Lung (tissue), 12 donors: Measurements from ENCODE around the gene PRIM2. TPM values are rescaled to one million over a fixed set of nuclear protein-coding genes. Genes with fewer than 3 reads are reported as not detected.
"Not testable (repeated sequence)": the region's sequence is repeated elsewhere in the genome, so short reads cannot be mapped to it uniquely, and the experiment has no call there.

ENCODE experiments used
- ATAC-seq: fragments of 200-7000 bp; cut with Tn5 transposase; one replicate; pipeline ENCODE4 v1.9.1; 2020; ENCODE audit warnings: moderate number of reproducible peaks; ENCODE audit not compliant: insufficient read depth, low FRiP score
- DNase-seq, 3 donors: peaks; one replicate each; pipeline ENCODE4 v3.0.0-alpha.2; 2013 to 2017
- H3K27ac ChIP-seq, 2 donors: one replicate each; pipeline ENCODE4 v1.5.1; 2013; ENCODE audit warnings: mild to moderate bottlenecking in 2 of 2, moderate library complexity in 2 of 2, control low read depth in 1 of 2, inconsistent platforms in 1 of 2, low read depth in 1 of 2, low read length in 1 of 2
- H3K27me3 ChIP-seq, 3 donors: one replicate each; pipeline ENCODE4 v1.5.1; 2013; ENCODE audit warnings: low read length in 2 of 3; ENCODE audit not compliant: control insufficient read depth in 3 of 3, insufficient read depth in 3 of 3
- H3K36me3 ChIP-seq, 4 donors: one replicate each; pipeline ENCODE4 v1.5.1; 2013; ENCODE audit warnings: low read length in 4 of 4, mild to moderate bottlenecking in 1 of 4, moderate library complexity in 1 of 4; ENCODE audit not compliant: control insufficient read depth in 4 of 4, insufficient read depth in 4 of 4
- H3K4me1 ChIP-seq, 5 donors: one replicate each; pipeline ENCODE4 v1.5.1; 2013; ENCODE audit warnings: low read length in 5 of 5, mild to moderate bottlenecking in 2 of 5, moderate library complexity in 1 of 5; ENCODE audit not compliant: control insufficient read depth in 5 of 5, insufficient read depth in 5 of 5
- H3K4me3 ChIP-seq: one replicate; pipeline ENCODE4 v1.5.1; 2013; ENCODE audit warnings: mild to moderate bottlenecking, control low read depth, moderate library complexity
- H3K9ac ChIP-seq, 2 donors: one replicate each; pipeline ENCODE4 v1.5.1; 2013; ENCODE audit warnings: low read length in 2 of 2, control low read depth in 1 of 2; ENCODE audit not compliant: insufficient read depth in 1 of 2
- H3K9me3 ChIP-seq, 4 donors: one replicate each; pipeline ENCODE4 v1.5.1; 2013; ENCODE audit warnings: low read length in 3 of 4, mild to moderate bottlenecking in 1 of 4, moderate library complexity in 1 of 4; ENCODE audit not compliant: control insufficient read depth in 4 of 4, insufficient read depth in 3 of 4
- WGBS, 2 donors: extraction: QIAGEN DNeasy Blood & Tissue Kit; methylation state at CpG; one replicate each; pipeline ENCODE4 v1.1.7; 2013; 5-methylcytosine and 5-hydroxymethylcytosine counted together
- polyA plus RNA-seq, 2 donors: library from polyadenylated mRNA; stranded (reverse); fragments of 200-250 nt; gene quantifications; one replicate each; pipeline ENCODE4 v1.2.1, GENCODE V29; 2013
- total RNA-seq, 2 donors: library from RNA; depleted of rRNA in 1 of 2; stranded (reverse); fragments of >200 nt in 1 of 2; gene quantifications; one replicate each; pipeline ENCODE4 v1.2.1, GENCODE V29; 2014 to 2021
- TF ChIP-seq, protein P1 (sequence below): IDR thresholded peaks from 2 replicates; pipeline ENCODE4 v1.5.1; 2012; ENCODE audit warnings: mild to moderate bottlenecking; ENCODE audit errors: control extremely low read depth, extremely low read depth
- donor health status: control.
- donor health status: control.
- donor health status: Bipolar disorder and iron deficiency.
- donor health status: healthy.
- donor health status: DM: yes; HTN: yes; CAD: no.

The PRIM2 gene
- total and polyA plus RNA-seq, 4 donors = 4.0 to 21.8 (median 6.6) TPM

DNA sequence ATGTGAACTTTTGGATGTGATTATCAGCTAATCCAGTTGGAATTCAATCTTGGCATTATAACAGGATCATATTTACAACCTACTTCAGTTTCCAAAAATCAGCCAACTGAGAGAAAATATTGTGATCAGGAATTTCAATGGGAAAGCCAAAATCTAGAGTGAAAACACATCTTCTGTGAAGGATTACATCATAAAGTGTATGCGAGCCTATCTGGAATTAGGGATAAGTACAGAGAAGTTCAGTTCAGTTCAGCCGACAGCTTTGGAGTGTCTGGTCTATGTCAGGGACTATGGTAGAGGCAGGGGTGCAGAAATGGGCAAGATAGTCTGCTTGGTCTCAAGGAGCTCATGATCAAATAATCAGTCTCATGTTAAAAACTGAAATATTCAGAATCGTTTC, 12.3 kb upstream of the PRIM2 start:
- ATAC-seq = no peak
- Histone ChIP-seq H3K4me3 (no peak overlapping the region), H3K9me3 (no peaks in the 10 kb centered on the region), H3K4me1 (peaks cover 0 to 31% (median 2%) of the 10 kb centered on the region in 5 donors), H3K36me3 (no peaks in the 10 kb centered on the region), H3K27me3 (no peaks in the 10 kb centered on the region), H3K27ac (no peak overlapping the region), H3K9ac (no peak overlapping the region)
- TF ChIP-seq, protein P1, sequence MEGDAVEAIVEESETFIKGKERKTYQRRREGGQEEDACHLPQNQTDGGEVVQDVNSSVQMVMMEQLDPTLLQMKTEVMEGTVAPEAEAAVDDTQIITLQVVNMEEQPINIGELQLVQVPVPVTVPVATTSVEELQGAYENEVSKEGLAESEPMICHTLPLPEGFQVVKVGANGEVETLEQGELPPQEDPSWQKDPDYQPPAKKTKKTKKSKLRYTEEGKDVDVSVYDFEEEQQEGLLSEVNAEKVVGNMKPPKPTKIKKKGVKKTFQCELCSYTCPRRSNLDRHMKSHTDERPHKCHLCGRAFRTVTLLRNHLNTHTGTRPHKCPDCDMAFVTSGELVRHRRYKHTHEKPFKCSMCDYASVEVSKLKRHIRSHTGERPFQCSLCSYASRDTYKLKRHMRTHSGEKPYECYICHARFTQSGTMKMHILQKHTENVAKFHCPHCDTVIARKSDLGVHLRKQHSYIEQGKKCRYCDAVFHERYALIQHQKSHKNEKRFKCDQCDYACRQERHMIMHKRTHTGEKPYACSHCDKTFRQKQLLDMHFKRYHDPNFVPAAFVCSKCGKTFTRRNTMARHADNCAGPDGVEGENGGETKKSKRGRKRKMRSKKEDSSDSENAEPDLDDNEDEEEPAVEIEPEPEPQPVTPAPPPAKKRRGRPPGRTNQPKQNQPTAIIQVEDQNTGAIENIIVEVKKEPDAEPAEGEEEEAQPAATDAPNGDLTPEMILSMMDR = no peak
- no peak for DNase-seq
- whole genome bisulfite sequencing, 2 donors = 64 to 86% methylated on average over 3 of the region's 3 CpGs

- Histone ChIP-seq H3K36me3 (no peaks in the 10 kb centered on the region), H3K9ac (no peak overlapping the region), H3K4me1 (peaks cover 0 to 31% (median 2%) of the 10 kb centered on the region in 5 donors), H3K27ac (no peak overlapping the region), H3K4me3 (no peak overlapping the region), H3K9me3 (no peaks in the 10 kb centered on the region), H3K27me3 (no peaks in the 10 kb centered on the region)
- TF ChIP-seq, protein P1 = no peak
- ATAC-seq (no peak), DNase-seq (no peak)
- 79 to 89% methylated on average over 2 of the region's 2 CpGs for WGBS, 2 donors
Measured at GRCh38 chr6:57305761-57306160, 11.7 kb upstream of the PRIM2 start.

DNA sequence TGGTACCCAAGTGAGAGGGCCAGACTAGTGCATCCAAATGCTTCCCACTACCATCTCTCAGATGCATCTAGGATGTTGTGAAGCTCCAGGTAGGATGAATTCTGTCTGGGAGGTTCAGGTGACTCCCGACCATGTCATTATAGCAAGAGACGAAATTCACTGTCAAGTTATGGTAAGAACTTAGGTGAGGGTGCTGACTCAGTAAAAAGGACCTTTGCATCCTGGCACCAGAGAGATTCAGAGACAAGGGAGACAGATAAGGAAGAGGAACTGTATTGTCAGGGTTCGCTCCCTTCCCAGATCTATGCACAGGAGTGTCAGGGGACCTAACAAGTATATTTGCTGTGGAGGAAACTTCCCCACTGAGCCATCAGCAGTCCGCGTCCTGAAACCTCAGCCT, 11.2 kb upstream of the PRIM2 start:
- Histone ChIP-seq H3K4me3 (no peak overlapping the region), H3K9ac (no peak overlapping the region), H3K36me3 (no peaks in the 10 kb centered on the region), H3K27ac (no peak overlapping the region), H3K27me3 (no peaks in the 10 kb centered on the region), H3K9me3 (no peaks in the 10 kb centered on the region), H3K4me1 (peaks cover 0 to 31% (median 2%) of the 10 kb centered on the region in 5 donors)
- ATAC-seq (no peak), DNase-seq (no peak)
- 76 to 82% methylated on average over 5 of the region's 5 CpGs for WGBS, 2 donors
- TF ChIP-seq, protein P1 = no peak

- ATAC-seq = no peak
Measured at GRCh38 chr6:57307850-57308249, 9.6 kb upstream of the PRIM2 start.

GRCh38 chr6:57308755-57309154, 8.7 kb upstream of the PRIM2 start:
- H3K27me3 ChIP-seq, H3K36me3 ChIP-seq, H3K27ac ChIP-seq, H3K9me3 ChIP-seq, H3K4me3 ChIP-seq, DNase-seq, ATAC-seq, H3K9ac ChIP-seq: not testable (repeated sequence)
- peaks cover 0 to 22% (median 0%) of the 10 kb centered on the region in 5 donors for H3K4me1 ChIP-seq
- WGBS, 2 donors = 79% methylated on average over 2 of the region's 3 CpGs; no CpG with 5 or more reads in 1 of the 2 donors

More at GRCh38 chr6:57307850-57308249, 9.6 kb upstream of the PRIM2 start:
- Histone ChIP-seq H3K9ac (no peak overlapping the region), H3K36me3 (no peaks in the 10 kb centered on the region), H3K4me3 (no peak overlapping the region), H3K27ac (no peak overlapping the region), H3K27me3 (no peaks in the 10 kb centered on the region), H3K9me3 (no peaks in the 10 kb centered on the region), H3K4me1 (peaks cover 0 to 15% (median 2%) of the 10 kb centered on the region in 5 donors)
- TF ChIP-seq, protein P1 = no peak
- no peak for DNase-seq
- WGBS, 2 donors = 93 to 97% methylated on average over 1 of the region's 1 CpG
